NCI-H1417 treated with DMSO at 0.1 percent for 48 hours (cell line): Measurements from ENCODE around the gene GNB1.
"Not testable (repeated sequence)": the region's sequence is repeated elsewhere in the genome, so short reads cannot be mapped to it uniquely, and the experiment has no call there.

ENCODE experiments used
- DNase-seq: peaks from one replicate; lab custom pipeline; 2025; lab: John Stamatoyannopoulos, UW

The GNB1 gene

DNA sequence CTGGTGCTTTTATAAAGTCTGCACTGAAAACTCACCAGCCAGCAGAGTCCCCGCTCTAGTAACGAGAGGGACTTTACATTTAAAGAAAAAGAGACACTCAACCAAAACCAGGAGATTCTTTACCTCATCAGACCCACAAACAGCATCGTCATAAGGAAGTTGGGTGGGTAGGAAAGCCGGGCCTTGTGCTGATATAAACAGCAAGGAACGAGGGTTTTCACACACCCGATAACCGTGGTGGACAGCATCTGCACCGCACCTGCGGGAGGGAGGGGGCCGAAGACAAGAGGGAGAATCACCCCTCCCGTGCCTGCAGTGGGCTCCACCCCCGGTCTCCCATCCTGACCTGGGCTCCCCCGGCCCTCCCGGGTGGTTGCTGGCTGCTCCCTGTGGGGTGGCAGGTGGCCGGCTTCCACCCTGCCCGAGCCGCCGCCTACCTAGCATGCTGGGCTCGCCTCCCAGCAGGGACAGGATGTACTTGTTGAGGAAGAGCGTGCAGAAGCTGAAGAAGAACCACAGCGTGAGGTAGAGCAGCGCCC, 152.0 kb downstream of the GNB1 start:
- DNase-seq, result not testable (repeated sequence)

DNA sequence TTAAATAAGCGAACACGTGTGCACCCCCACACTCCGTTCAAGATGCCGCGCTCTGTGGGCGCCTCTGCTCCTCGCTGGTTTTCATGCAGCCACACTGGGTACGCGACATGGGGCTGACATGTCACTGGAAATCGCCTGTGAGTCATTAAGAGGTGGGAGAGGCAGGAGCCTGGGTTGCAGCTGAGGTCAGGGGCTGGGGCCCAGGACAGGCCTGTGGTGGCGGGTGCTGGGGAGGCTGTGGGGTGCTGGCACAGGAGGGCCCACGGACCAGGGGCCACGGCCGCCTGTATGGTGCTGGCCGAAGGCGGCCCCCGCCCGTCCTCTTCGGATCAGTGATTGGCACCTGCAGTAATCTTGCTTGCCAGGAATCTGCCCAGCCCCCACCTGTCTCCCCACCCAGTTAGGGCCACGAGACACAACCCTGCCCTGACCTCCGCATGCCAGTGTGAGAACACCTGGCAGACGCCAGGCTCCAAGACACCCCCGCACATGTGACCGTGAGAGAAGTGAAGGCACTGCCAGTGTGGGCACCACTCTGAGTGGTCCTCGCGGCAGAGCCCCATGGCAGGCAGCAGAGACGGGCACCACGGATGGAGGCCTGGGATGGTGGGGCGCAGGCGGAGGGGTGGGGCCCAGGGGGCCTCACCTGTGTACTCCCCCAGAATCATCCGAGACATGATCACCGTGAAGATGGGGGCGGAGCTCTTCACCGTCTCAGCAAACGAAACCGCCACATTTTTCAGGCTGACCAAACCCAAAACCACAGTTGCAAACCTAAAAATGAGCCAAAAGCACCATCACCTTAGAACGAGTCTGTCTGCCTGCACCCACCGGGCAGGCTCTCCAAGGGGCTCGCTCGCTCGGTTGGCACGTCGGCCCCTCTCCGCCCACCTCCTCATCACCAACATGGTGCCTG, 153.0 kb downstream of the GNB1 start:
- DNase-seq, result not testable (repeated sequence)
